ENCODE measurements around the gene HEATR9.

The HEATR9 gene, protein sequence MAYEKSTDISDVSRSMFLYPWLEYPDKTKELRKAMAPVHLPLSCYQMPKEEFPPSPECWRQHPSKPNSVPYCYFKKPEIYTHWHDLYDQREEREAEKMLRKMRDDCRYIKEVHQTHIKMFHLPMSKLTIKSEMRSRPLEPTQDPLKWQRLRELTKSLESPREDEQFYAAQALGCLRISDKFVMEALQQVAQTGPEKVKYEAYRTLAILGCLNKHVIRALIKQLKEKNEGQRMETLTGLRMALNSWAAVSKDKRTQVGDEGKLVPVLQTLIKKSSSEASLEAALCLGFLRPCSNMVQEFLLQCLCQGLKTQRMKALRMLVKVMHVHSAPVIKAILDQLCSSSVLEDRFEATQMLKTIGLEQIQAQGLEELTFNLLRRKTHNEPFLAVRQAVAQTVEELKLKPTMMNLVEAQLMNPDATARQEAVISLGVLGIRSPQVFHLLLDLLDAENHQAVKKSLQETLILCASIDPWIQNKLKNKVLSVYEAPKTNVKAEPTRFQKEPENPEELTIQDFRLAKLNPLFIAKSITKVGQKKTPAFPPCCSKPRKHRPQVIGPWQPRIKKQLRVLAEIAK

DNA sequence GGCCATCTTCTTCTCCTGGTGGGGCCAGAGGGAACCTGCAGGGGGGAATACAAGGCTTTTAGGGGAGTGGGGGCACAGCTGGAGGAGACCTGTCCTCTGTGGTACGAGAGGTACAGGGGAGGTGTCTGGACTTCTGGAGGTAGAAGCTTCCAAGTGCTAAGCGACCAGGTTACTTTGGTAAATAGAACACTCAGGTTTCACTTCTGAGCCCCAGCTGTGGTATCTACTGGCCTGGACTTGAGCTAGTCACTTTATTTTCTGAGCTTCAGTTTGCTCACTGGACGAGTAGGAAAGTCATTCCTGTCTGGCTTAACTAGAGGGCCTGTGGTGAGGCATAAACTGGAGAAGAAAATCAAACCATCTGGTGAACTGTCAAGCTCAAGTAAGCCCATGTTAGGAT lies at the start of gene HEATR9:
HEATR9 (minus strand) TSS at position 155 of the 400 bp plus-strand sequence; CDS start at position 6, 149 bp downstream.
- DNase-seq (ENCODE audit: extremely low read depth, low read depth) = no peak
- TF ChIP-seq, protein P1, sequence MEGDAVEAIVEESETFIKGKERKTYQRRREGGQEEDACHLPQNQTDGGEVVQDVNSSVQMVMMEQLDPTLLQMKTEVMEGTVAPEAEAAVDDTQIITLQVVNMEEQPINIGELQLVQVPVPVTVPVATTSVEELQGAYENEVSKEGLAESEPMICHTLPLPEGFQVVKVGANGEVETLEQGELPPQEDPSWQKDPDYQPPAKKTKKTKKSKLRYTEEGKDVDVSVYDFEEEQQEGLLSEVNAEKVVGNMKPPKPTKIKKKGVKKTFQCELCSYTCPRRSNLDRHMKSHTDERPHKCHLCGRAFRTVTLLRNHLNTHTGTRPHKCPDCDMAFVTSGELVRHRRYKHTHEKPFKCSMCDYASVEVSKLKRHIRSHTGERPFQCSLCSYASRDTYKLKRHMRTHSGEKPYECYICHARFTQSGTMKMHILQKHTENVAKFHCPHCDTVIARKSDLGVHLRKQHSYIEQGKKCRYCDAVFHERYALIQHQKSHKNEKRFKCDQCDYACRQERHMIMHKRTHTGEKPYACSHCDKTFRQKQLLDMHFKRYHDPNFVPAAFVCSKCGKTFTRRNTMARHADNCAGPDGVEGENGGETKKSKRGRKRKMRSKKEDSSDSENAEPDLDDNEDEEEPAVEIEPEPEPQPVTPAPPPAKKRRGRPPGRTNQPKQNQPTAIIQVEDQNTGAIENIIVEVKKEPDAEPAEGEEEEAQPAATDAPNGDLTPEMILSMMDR (IDR thresholded peaks at IDR 0.05; ENCODE audit: low read depth, low read length, missing control alignments) = no peak
- H3K4me3 ChIP-seq (replicated peaks; ENCODE audit: low read depth, low read length) = no peak within 1 kb of the TSS

DNA sequence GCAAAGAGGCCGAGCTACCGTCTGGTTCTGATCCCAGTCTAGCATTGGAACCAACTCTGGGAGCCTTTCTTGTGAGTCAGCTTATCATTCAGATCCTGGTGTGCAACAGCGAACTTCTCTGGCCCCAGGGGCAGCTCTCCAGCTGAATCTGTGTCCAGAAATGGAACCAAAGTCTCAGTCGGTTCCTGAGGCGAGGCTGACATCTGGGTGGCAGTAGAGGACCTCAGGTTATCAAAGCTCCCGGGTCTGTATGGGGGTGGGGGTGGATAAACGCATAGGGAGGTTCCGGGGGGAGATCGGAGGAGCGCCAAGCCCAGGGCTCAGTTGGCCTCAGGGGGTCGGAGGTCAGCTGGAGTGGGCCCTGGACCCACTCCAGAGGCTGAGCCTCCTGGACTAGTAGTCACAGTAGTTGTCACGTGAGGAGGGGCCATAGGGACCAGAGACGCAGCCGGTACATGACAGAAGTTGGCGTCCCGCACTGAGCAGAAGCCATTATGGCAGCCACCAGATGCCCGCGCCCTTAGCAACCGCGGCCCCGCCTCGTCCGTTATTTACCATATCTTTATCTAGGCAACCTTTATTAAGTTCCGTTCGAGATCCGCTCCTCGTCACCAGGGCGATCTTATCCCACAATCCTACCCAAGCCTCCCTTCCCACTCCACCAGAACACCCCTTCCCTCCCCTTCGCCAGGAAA lies 49.0 kb upstream of the HEATR9 start:
- no peak for DNase-seq (ENCODE audit: extremely low read depth, low read depth)
- H3K4me3 ChIP-seq (replicated peaks; ENCODE audit: low read depth, low read length) = no peak overlapping the region
- TF ChIP-seq, protein P1 (IDR thresholded peaks at IDR 0.05; ENCODE audit: low read depth, low read length, missing control alignments) = no peak

DNA sequence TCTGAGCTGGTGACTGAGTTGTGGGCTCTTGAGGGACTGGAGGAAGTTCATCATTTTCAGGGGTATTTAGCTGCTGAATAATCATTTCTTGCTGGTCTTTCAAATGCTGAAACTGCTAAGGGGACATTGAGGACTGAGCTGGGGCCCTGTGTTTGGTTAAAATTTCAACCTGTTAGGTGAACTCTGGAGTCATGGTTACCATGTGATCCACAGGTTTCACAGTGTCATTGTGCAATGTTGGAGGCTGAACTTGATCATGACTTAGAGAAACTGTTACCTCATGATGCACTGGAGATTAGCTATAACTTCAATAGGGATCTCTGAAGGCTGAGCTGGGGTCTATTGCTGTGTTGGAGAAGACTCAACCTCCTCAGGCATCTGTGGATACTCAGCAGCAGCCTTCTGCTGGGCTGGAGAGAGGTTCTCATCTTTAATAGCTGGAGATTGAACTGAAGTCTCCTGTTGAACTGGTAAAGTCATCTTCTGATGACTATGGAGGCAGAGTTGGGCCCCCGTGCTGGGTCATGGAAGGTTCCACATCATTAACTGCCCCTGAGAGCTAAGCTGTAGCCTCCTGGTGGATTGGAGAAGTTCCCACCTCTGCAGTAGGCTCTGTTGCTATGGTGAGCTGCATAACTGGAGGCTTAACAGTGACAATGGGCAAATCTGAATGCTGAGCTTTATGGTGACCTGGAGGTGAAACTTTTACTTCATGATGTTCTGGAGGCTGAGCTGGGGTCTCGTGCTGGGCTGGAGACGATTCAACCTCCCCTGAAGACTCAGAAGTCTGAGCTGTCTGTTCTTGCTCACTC lies 46.7 kb upstream of the HEATR9 start:
- TF ChIP-seq, protein P1 (IDR thresholded peaks at IDR 0.05; ENCODE audit: low read depth, low read length, missing control alignments) = no peak
- H3K4me3 ChIP-seq (replicated peaks; ENCODE audit: low read depth, low read length) = no peak overlapping the region
- DNase-seq (ENCODE audit: extremely low read depth, low read depth) = no peak

DNA sequence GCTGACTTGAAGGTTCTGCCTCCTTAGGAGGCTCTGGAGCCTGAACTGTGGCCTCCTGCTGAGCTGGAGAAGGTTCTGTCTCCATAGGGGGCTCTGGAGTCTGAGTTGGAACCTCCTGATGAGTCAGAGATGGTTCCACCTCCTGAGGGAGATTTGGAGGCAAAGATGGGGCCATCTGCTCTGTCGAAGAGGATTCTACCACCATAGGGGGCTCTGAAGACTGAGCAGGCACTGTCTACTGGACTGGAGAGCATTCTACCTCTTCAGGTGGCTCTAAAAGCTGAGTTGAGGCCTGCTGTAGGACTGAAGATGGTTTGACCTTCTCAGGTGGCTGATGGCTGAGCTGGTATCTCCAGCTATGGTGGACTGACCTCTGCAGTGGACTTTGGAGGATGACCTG lies 45.7 kb upstream of the HEATR9 start:
- H3K4me3 ChIP-seq (replicated peaks; ENCODE audit: low read depth, low read length) = no peak overlapping the region
- TF ChIP-seq, protein P1 (IDR thresholded peaks at IDR 0.05; ENCODE audit: low read depth, low read length, missing control alignments) = no peak
- DNase-seq (ENCODE audit: extremely low read depth, low read depth) = no peak

DNA sequence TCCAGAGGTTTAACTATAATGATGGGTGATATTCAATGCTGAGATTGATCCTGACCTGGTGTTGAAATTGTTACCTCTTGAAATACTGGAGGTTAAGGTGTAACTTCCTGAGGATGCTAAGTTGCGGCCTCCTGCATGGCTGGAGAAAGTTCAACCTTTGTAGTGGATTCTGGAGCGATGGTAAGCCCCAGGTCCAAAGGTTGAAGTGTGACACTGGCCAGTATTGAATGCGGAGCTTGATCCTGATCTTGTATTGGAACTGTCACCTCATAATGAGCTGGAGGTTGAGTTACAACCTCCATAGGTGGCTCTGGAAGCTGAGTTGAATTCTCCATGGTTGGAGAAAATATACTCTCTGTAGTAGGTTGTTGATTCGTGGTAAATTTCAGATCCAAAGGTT lies 44.9 kb upstream of the HEATR9 start:
- DNase-seq (ENCODE audit: extremely low read depth, low read depth) = no peak
- TF ChIP-seq, protein P1 (IDR thresholded peaks at IDR 0.05; ENCODE audit: low read depth, low read length, missing control alignments) = no peak
- H3K4me3 ChIP-seq (replicated peaks; ENCODE audit: low read depth, low read length) = no peak overlapping the region

DNA sequence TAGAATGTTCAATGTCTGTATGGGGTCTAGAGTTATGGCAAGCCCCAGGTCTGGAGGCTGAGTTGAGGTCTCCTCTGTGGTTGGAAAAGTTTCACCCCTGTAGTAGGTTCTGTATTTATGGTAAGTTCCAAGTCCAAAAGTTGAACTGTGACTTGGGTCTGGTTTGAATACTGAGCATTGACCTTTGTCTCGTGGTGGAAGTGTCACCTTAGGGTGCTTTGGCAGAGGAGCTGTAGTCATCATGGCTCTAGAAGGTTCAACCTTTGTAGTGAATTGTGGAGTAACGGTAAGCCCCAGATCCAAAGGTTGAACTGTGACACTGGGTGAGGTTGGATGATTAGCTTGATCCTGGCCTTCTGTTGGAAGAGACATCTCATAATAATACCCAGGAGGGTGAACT lies 44.3 kb upstream of the HEATR9 start:
- H3K4me3 ChIP-seq (replicated peaks; ENCODE audit: low read depth, low read length) = no peak overlapping the region
- no peak for DNase-seq (ENCODE audit: extremely low read depth, low read depth)
- TF ChIP-seq, protein P1 (IDR thresholded peaks at IDR 0.05; ENCODE audit: low read depth, low read length, missing control alignments) = no peak
